ENCODE data around the gene ZFHX3.

The ZFHX3 gene

DNA sequence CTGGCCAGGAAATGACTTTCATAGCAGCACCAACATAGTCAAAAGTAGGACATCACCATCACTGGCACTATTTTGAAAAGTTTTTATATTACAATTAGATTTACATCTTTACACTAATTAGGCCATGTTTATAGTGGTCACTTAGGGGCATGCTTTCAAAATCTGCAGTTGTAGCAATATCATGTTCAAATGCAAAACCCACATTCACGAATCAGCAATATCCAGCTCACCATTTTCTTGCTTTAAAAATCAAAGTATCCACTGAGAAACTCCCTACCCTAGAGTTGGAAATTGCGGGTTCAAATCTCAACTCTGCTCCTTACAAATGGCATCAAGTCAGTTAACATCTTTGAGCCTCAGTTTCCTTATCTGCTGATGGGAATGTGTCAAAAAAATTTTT is 237.4 kb downstream of the ZFHX3 start:
- CTCF ChIA-PET, result no interaction called here
- POLR2A ChIA-PET, result no interaction called here
- no peak for TF ChIP-seq FOXA1 (IDR thresholded peaks at IDR 0.05)
- TF ChIP-seq CTBP1 (IDR thresholded peaks at IDR 0.05; ENCODE audit: borderline replicate concordance), result no peak
- no peak for TF ChIP-seq BHLHE40 (IDR thresholded peaks at IDR 0.05; ENCODE audit: borderline replicate concordance)
- no peak for TF ChIP-seq LEF1 (IDR thresholded peaks at IDR 0.05; ENCODE audit: borderline replicate concordance)
- TF ChIP-seq ELF4 (IDR thresholded peaks at IDR 0.05), result no peak
- TF ChIP-seq L3MBTL2 (conservative IDR thresholded peaks at IDR 0.05), result no peak
- no peak for TF ChIP-seq ARNT (IDR thresholded peaks at IDR 0.05)
- DNase-seq (ENCODE audit: extremely low spot score), result no peak

- ChIA-PET POLR2A (no interaction called here), CTCF (no interaction called here)
- no peak for TF ChIP-seq HDGF (IDR thresholded peaks at IDR 0.05; ENCODE audit: borderline replicate concordance)
- no peak for TF ChIP-seq SUZ12 (IDR thresholded peaks at IDR 0.05)
- TF ChIP-seq FOXA1 (IDR thresholded peaks at IDR 0.05), result no peak
- no peak for TF ChIP-seq FOXK2 (IDR thresholded peaks at IDR 0.05)
- no peak for TF ChIP-seq FOXM1 (IDR thresholded peaks at IDR 0.05; ENCODE audit: borderline replicate concordance)
- no peak for TF ChIP-seq CTBP1 (IDR thresholded peaks at IDR 0.05; ENCODE audit: borderline replicate concordance)
- no peak for TF ChIP-seq ARNT (IDR thresholded peaks at IDR 0.05)
- TF ChIP-seq ZNF384 (IDR thresholded peaks at IDR 0.05), result no peak
- TF ChIP-seq TARDBP (IDR thresholded peaks at IDR 0.05), result no peak
- no peak for TF ChIP-seq BHLHE40 (IDR thresholded peaks at IDR 0.05; ENCODE audit: borderline replicate concordance)
- DNase-seq (ENCODE audit: extremely low spot score), result no peak
Observed at GRCh38 chr16:72809446-72809845, 238.5 kb downstream of the ZFHX3 start.

DNA sequence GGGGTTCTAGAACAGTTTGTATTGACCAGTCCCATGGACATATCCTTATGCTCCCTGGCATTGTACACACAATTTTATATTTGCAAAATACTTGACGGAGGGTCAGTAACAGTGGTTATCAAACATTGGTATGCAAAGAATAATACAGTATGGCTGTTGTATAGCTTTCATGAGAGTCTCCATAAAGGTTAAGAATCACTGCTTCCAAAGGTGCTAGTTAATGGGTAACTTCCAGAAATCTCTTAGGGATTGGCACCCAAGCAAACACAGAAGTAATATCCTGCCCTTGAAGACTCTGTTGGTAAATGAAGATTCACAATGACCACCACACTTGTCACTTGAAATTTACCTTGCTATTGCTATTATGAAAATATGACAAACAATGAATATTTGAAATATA is 239.2 kb downstream of the ZFHX3 start:
- TF ChIP-seq HDGF (IDR thresholded peaks at IDR 0.05; ENCODE audit: borderline replicate concordance) (no peak), NFRKB (IDR thresholded peaks at IDR 0.05) (no peak), L3MBTL2 (conservative IDR thresholded peaks at IDR 0.05) (no peak), ARNT (IDR thresholded peaks at IDR 0.05) (no peak), ZNF384 (IDR thresholded peaks at IDR 0.05) (no peak), CTBP1 (IDR thresholded peaks at IDR 0.05; ENCODE audit: borderline replicate concordance) (no peak)
- CTCF ChIA-PET, result no interaction called here
- POLR2A ChIA-PET, result no interaction called here
- no peak for DNase-seq (ENCODE audit: extremely low spot score)

DNA sequence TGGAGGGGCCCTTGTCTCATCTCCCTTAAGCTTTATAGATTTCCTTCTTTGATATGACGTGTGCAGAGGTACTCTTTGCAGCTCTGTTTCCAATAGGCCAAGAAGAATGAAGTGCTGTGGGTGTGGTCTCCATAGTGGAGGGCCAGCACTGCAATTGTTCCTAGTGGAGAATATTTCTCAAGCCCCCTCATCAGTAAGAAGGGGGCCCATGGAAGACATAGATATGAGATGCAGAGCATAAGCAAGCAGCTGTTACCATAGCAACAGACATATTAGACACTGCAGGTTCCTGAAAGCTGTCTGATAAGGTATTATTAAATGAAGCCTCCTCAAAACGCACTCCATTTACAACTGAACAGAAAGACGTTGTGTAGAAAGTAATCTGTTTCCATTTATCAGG is 240.7 kb downstream of the ZFHX3 start:
- POLR2A ChIA-PET, result no interaction called here
- CTCF ChIA-PET, result interaction anchor here (1.1 kb wide), 1 partner anchor 25 kb away, joined by 3 read pairs; no protein-coding TSS in a partner anchor
- DNase-seq (ENCODE audit: extremely low spot score), result no peak
- no peak for TF ChIP-seq HDGF (IDR thresholded peaks at IDR 0.05; ENCODE audit: borderline replicate concordance)
- no peak for TF ChIP-seq TARDBP (IDR thresholded peaks at IDR 0.05)
- no peak for TF ChIP-seq NFRKB (IDR thresholded peaks at IDR 0.05)
- TF ChIP-seq LEF1 (IDR thresholded peaks at IDR 0.05; ENCODE audit: borderline replicate concordance), result no peak

- TF ChIP-seq LEF1 (IDR thresholded peaks at IDR 0.05; ENCODE audit: borderline replicate concordance) (no peak), L3MBTL2 (conservative IDR thresholded peaks at IDR 0.05) (no peak), HDGF (IDR thresholded peaks at IDR 0.05; ENCODE audit: borderline replicate concordance) (no peak), BHLHE40 (IDR thresholded peaks at IDR 0.05; ENCODE audit: borderline replicate concordance) (no peak), ELF4 (IDR thresholded peaks at IDR 0.05) (no peak), NFRKB (IDR thresholded peaks at IDR 0.05) (no peak), CTBP1 (IDR thresholded peaks at IDR 0.05; ENCODE audit: borderline replicate concordance) (no peak), FOXM1 (IDR thresholded peaks at IDR 0.05; ENCODE audit: borderline replicate concordance) (no peak), ARNT (IDR thresholded peaks at IDR 0.05) (no peak), TARDBP (IDR thresholded peaks at IDR 0.05) (no peak), FOXA1 (IDR thresholded peaks at IDR 0.05) (no peak), SUZ12 (IDR thresholded peaks at IDR 0.05) (no peak)
- TF ChIP-seq, protein P1, sequence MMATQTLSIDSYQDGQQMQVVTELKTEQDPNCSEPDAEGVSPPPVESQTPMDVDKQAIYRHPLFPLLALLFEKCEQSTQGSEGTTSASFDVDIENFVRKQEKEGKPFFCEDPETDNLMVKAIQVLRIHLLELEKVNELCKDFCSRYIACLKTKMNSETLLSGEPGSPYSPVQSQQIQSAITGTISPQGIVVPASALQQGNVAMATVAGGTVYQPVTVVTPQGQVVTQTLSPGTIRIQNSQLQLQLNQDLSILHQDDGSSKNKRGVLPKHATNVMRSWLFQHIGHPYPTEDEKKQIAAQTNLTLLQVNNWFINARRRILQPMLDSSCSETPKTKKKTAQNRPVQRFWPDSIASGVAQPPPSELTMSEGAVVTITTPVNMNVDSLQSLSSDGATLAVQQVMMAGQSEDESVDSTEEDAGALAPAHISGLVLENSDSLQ (IDR thresholded peaks at IDR 0.05), result no peak
- DNase-seq (ENCODE audit: extremely low spot score), result no peak
- ChIA-PET CTCF (interaction anchor here (0.7 kb wide), 1 partner anchor 447 kb away, joined by 3 read pairs; no protein-coding TSS in a partner anchor), POLR2A (no interaction called here)
Observed at GRCh38 chr16:72805486-72805885, 242.4 kb downstream of the ZFHX3 start.

DNA sequence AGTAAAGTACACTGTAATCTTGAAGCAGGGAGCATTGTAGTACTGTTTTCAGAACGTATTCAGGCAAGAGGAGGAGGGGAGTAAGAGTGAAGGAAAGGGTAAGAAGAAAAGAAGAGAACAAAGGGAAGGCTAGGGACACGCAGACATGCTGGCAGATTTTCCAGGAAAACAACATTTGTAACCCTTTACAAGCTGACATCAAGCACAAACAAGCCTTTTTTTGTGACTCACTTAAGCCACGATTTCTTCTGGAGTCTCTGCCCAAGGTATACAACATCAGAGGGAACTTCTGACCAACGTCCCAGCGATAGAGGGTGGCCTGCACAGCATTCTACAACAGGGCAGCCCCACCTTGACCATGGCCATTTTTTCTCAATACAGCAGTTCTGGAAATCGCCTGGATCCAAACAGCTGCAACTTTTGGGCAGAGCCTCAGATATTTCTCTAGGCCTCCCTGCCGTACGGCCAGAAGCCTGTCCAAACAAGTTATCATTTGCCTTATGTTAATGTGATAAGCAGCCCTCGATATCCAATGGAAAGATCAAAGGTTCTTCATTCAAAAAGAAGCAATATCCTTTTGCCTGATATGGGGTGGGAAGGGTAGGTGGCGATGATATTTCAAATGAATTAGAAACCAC is 247.3 kb downstream of the ZFHX3 start:
- ChIA-PET CTCF (no interaction called here), POLR2A (no interaction called here)
- no peak for TF ChIP-seq SP1 (IDR thresholded peaks at IDR 0.05)
- no peak for TF ChIP-seq FOXM1 (IDR thresholded peaks at IDR 0.05; ENCODE audit: borderline replicate concordance)
- TF ChIP-seq BHLHE40 (IDR thresholded peaks at IDR 0.05; ENCODE audit: borderline replicate concordance), result no peak
- no peak for TF ChIP-seq NFRKB (IDR thresholded peaks at IDR 0.05)
- no peak for TF ChIP-seq CTBP1 (IDR thresholded peaks at IDR 0.05; ENCODE audit: borderline replicate concordance)
- no peak for TF ChIP-seq SUZ12 (IDR thresholded peaks at IDR 0.05)
- TF ChIP-seq ARNT (IDR thresholded peaks at IDR 0.05), result no peak
- no peak for TF ChIP-seq ZNF384 (IDR thresholded peaks at IDR 0.05)
- no peak for TF ChIP-seq ELF4 (IDR thresholded peaks at IDR 0.05)
- no peak for TF ChIP-seq LEF1 (IDR thresholded peaks at IDR 0.05; ENCODE audit: borderline replicate concordance)
- TF ChIP-seq FOXK2 (IDR thresholded peaks at IDR 0.05), result no peak
- no peak for TF ChIP-seq HDGF (IDR thresholded peaks at IDR 0.05; ENCODE audit: borderline replicate concordance)
- TF ChIP-seq FOXA1 (IDR thresholded peaks at IDR 0.05), result no peak
- DNase-seq (ENCODE audit: extremely low spot score), result no peak

DNA sequence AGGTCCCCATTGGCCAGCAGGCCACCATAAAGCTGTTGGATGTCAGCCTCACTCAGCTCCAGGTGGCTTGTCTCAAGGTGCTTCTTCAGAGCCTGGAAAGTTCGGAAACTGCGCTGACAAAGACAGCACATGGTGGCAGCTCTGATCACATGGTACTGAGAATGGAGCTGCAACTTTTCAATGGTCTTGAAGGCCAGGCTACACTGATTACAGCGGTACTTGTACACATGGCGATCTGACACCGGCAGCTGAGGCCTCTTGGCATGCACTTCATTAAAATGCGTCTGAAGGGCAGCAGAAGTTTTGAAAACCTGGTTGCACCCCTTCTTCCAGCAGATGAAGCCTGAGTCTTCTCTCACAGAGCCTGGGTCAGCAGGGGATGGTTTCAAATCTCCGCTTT is 249.7 kb downstream of the ZFHX3 start:
- POLR2A ChIA-PET, result no interaction called here
- TF ChIP-seq L3MBTL2 (conservative IDR thresholded peaks at IDR 0.05), result no peak
- TF ChIP-seq SUZ12 (IDR thresholded peaks at IDR 0.05), result no peak
- no peak for DNase-seq (ENCODE audit: extremely low spot score)
- CTCF ChIA-PET, result no interaction called here

DNA sequence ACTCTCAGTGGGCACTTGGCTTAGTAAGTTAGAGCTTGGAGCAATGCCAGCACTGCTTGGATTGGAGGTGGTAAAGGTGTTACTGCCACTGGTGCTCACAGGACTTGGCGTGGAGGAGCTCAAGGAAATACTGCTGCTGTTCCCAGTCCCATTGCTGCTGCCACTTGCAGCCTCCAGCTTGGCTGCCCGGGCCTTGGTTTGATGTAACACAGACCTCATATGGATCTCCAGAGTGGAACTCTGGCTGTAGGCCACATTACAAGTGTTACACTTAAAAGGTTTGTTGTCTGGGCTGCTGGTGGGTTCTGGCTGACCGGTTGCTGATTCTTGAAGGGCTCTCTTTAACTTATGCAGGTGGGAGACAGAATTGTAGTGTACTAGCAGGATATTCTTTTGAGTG is 250.3 kb downstream of the ZFHX3 start:
- POLR2A ChIA-PET, result no interaction called here
- no peak for DNase-seq (ENCODE audit: extremely low spot score)

More for the DNA sequence above, 250.3 kb downstream of the ZFHX3 start:
- CTCF ChIA-PET, result no interaction called here
- TF ChIP-seq, protein P1 (IDR thresholded peaks at IDR 0.05), result no peak
